Neuron (in vitro differentiated cells): ENCODE results near the gene GKN1.

ENCODE experiments used
- H2AFZ ChIP-seq: one replicate; pipeline ENCODE4 v1.6.1; 2013; ENCODE audit warnings: low read depth, mild to moderate bottlenecking, inconsistent platforms, low read length, moderate library complexity
- H3K27me3 ChIP-seq: one replicate; pipeline ENCODE4 v1.6.1; 2013; ENCODE audit warnings: low read length; ENCODE audit not compliant: insufficient read depth
- H3K36me3 ChIP-seq: one replicate; pipeline ENCODE4 v1.6.1; 2013; ENCODE audit warnings: low read length; ENCODE audit not compliant: insufficient read depth
- H3K4me1 ChIP-seq: one replicate; pipeline ENCODE4 v1.6.1; 2013; ENCODE audit warnings: low read length; ENCODE audit not compliant: insufficient read depth
- H3K4me3 ChIP-seq: 2 replicates; pipeline ENCODE4 v1.5.1; 2013; ENCODE audit warnings: mild to moderate bottlenecking, low read length, moderate library complexity
- H3K9me3 ChIP-seq: one replicate; pipeline ENCODE4 v1.6.1; 2013; ENCODE audit warnings: low read length

Gene GKN1, protein sequence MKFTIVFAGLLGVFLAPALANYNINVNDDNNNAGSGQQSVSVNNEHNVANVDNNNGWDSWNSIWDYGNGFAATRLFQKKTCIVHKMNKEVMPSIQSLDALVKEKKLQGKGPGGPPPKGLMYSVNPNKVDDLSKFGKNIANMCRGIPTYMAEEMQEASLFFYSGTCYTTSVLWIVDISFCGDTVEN

GRCh38 chr2:68974251-68974650, at the start of gene GKN1:
Gene GKN1 (plus strand): TSS chr2:68974636. CDS start chr2:68974678, 42 bp downstream.
- Histone ChIP-seq H3K9me3 (no peaks in the 10 kb centered on the region), H3K4me1 (no peaks in the 10 kb centered on the region), H3K36me3 (no peaks in the 10 kb centered on the region), H3K4me3 (no peak within 1 kb of the TSS), H2AFZ (no peak within 1 kb of the TSS), H3K27me3 (peaks cover 4% of the 10 kb centered on the region)

- Histone ChIP-seq H3K27me3 (no peaks in the 10 kb centered on the region), H3K4me1 (no peaks in the 10 kb centered on the region), H3K9me3 (no peaks in the 10 kb centered on the region), H2AFZ (no peak overlapping the region), H3K4me3 (no peak overlapping the region), H3K36me3 (no peaks in the 10 kb centered on the region)
These were observed 49.0 kb upstream of the GKN1 start for GRCh38 chr2:68925295-68925896.

GRCh38 chr2:68926796-68927195, 47.6 kb upstream of the GKN1 start:
- no peaks in the 10 kb centered on the region for H3K36me3 ChIP-seq
- no peaks in the 10 kb centered on the region for H3K9me3 ChIP-seq
- no peak overlapping the region for H3K4me3 ChIP-seq
- no peak overlapping the region for H2AFZ ChIP-seq
- H3K27me3 ChIP-seq: no peaks in the 10 kb centered on the region
- no peaks in the 10 kb centered on the region for H3K4me1 ChIP-seq

- Histone ChIP-seq H3K4me1 (no peaks in the 10 kb centered on the region), H3K9me3 (no peaks in the 10 kb centered on the region), H3K36me3 (no peaks in the 10 kb centered on the region), H3K4me3 (no peak overlapping the region), H2AFZ (no peak overlapping the region), H3K27me3 (no peaks in the 10 kb centered on the region)
These were observed 43.2 kb upstream of the GKN1 start for GRCh38 chr2:68931149-68931711.

GRCh38 chr2:68931799-68932198, 42.6 kb upstream of the GKN1 start:
- no peaks in the 10 kb centered on the region for H3K9me3 ChIP-seq
- no peak overlapping the region for H3K4me3 ChIP-seq
- H3K27me3 ChIP-seq: no peaks in the 10 kb centered on the region
- no peaks in the 10 kb centered on the region for H3K36me3 ChIP-seq
- no peaks in the 10 kb centered on the region for H3K4me1 ChIP-seq
- no peak overlapping the region for H2AFZ ChIP-seq

DNA sequence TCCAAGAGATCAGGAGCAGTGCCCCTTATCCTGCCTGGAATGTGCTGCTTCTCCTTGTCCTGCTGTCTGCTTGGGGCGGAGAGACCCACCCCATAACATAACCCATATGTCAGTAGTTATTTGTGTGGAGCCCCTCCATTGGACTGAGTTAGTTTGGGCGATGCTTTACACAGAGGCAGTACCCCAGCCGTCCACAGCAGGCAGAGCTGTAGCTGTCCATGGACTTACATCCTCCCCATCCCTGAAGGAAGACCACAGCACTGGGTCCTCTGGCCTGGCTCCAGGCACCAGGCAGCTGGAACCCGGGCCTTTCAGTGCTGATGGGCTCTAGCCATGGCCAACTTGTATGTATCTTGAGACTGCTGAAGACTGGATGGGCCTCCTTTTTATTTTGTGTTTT, 42.0 kb upstream of the GKN1 start:
- Histone ChIP-seq H3K4me1 (no peaks in the 10 kb centered on the region), H3K36me3 (no peaks in the 10 kb centered on the region), H2AFZ (no peak overlapping the region), H3K9me3 (no peaks in the 10 kb centered on the region), H3K27me3 (no peaks in the 10 kb centered on the region), H3K4me3 (no peak overlapping the region)

- no peaks in the 10 kb centered on the region for H3K9me3 ChIP-seq
- H3K27me3 ChIP-seq: no peaks in the 10 kb centered on the region
- H2AFZ ChIP-seq: no peak overlapping the region
- H3K36me3 ChIP-seq: no peaks in the 10 kb centered on the region
- no peaks in the 10 kb centered on the region for H3K4me1 ChIP-seq
- no peak overlapping the region for H3K4me3 ChIP-seq
These were observed 40.4 kb upstream of the GKN1 start for GRCh38 chr2:68934021-68934420.

DNA sequence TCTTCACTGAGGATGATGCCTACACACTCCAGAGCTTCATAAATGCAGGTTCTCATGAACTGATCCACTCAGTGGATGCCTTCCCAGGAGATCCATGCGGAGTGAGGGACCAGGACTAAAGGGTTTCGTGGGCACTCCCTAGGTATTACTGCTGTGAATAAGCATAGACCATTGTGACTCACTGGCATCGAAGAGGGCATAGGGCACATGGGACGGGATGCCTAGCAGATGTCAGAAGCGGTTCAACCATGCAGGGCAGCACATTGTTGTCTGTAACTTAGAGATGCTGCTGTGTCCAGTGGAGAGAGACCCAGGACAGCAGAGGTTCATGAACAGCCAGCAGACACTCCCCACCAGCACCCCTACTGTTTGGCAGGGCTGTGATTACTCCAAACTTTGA, 39.0 kb upstream of the GKN1 start:
- H3K27me3 ChIP-seq: no peaks in the 10 kb centered on the region
- H3K36me3 ChIP-seq: no peaks in the 10 kb centered on the region
- H3K4me1 ChIP-seq: no peaks in the 10 kb centered on the region
- no peaks in the 10 kb centered on the region for H3K9me3 ChIP-seq
- no peak overlapping the region for H3K4me3 ChIP-seq
- no peak overlapping the region for H2AFZ ChIP-seq

- Histone ChIP-seq H3K27me3 (no peaks in the 10 kb centered on the region), H3K36me3 (no peaks in the 10 kb centered on the region), H3K4me1 (no peaks in the 10 kb centered on the region), H3K4me3 (no peak overlapping the region), H2AFZ (no peak overlapping the region), H3K9me3 (no peaks in the 10 kb centered on the region)
These were observed 38.0 kb upstream of the GKN1 start for GRCh38 chr2:68936427-68936826.

GRCh38 chr2:68936889-68937288, 37.5 kb upstream of the GKN1 start:
- Histone ChIP-seq H3K36me3 (no peaks in the 10 kb centered on the region), H3K27me3 (no peaks in the 10 kb centered on the region), H3K4me1 (no peaks in the 10 kb centered on the region), H3K9me3 (no peaks in the 10 kb centered on the region), H2AFZ (no peak overlapping the region), H3K4me3 (no peak overlapping the region)

GRCh38 chr2:68937346-68938055, 36.9 kb upstream of the GKN1 start:
- no peaks in the 10 kb centered on the region for H3K9me3 ChIP-seq
- no peak overlapping the region for H2AFZ ChIP-seq
- H3K4me1 ChIP-seq: no peaks in the 10 kb centered on the region
- H3K27me3 ChIP-seq: no peaks in the 10 kb centered on the region
- H3K4me3 ChIP-seq: no peak overlapping the region
- no peaks in the 10 kb centered on the region for H3K36me3 ChIP-seq

- Histone ChIP-seq H3K4me1 (no peaks in the 10 kb centered on the region), H2AFZ (no peak overlapping the region), H3K4me3 (no peak overlapping the region), H3K9me3 (no peaks in the 10 kb centered on the region), H3K27me3 (no peaks in the 10 kb centered on the region), H3K36me3 (no peaks in the 10 kb centered on the region)
These were observed 35.5 kb upstream of the GKN1 start for GRCh38 chr2:68938938-68939337.

GRCh38 chr2:68939962-68940361, 34.5 kb upstream of the GKN1 start:
- H2AFZ ChIP-seq: no peak overlapping the region
- no peaks in the 10 kb centered on the region for H3K27me3 ChIP-seq
- H3K4me3 ChIP-seq: no peak overlapping the region
- no peaks in the 10 kb centered on the region for H3K9me3 ChIP-seq
- no peaks in the 10 kb centered on the region for H3K36me3 ChIP-seq
- no peaks in the 10 kb centered on the region for H3K4me1 ChIP-seq
